Naive B cell (primary cell): ENCODE measurements around the gene SHB. TPM values are rescaled to one million over a fixed set of nuclear protein-coding genes. Genes with fewer than 3 reads are reported as not detected.
"Not testable (repeated sequence)": the region's sequence is repeated elsewhere in the genome, so short reads cannot be mapped to it uniquely, and the experiment has no call there.

Source experiments
- ATAC-seq, 2 donors: fragments of 150-1000 bp; cut with Tn5 transposase; 2 replicates each; pipeline ENCODE4 v1.10.0; 2021; ENCODE audit warnings: low read depth in 2 of 2, mild to moderate bottlenecking in 2 of 2, moderate library complexity in 2 of 2
- DNase-seq: peaks from one replicate; pipeline ENCODE4 v3.0.0; 2022
- H3K27ac Mint-ChIP-seq, 6 donors: one replicate each; pipeline ENCODE4 v1.8.0; 2020 to 2022; ENCODE audit warnings: mild to moderate bottlenecking in 6 of 6, mixed read lengths in 6 of 6, moderate library complexity in 5 of 6, inconsistent platforms in 2 of 6
- H3K27me3 Mint-ChIP-seq, 3 donors: one replicate each; pipeline ENCODE4 v1.8.0; 2021 to 2022; ENCODE audit warnings: mixed read lengths in 3 of 3, mild to moderate bottlenecking in 1 of 3
- H3K36me3 Mint-ChIP-seq, 2 donors: one replicate each; pipeline ENCODE4 v1.8.0; 2020 to 2022; ENCODE audit warnings: mixed read lengths in 2 of 2, inconsistent platforms in 1 of 2, mild to moderate bottlenecking in 1 of 2
- H3K4me1 Mint-ChIP-seq, 3 donors: one replicate each; pipeline ENCODE4 v1.8.0; 2020 to 2022; ENCODE audit warnings: mixed read lengths in 3 of 3, inconsistent platforms in 1 of 3, mild to moderate bottlenecking in 1 of 3, moderate library complexity in 1 of 3
- H3K4me3 Mint-ChIP-seq, 8 donors: one replicate each; pipeline ENCODE4 v1.8.0; 2020 to 2022; ENCODE audit warnings: mild to moderate bottlenecking in 8 of 8, mixed read lengths in 8 of 8, moderate library complexity in 8 of 8, inconsistent platforms in 2 of 8
- H3K9me3 Mint-ChIP-seq, 7 donors: one replicate each; pipeline ENCODE4 v1.8.0; 2020 to 2022; ENCODE audit warnings: mixed read lengths in 7 of 7, mild to moderate bottlenecking in 5 of 7, inconsistent platforms in 2 of 7, moderate library complexity in 1 of 7
- polyA plus RNA-seq, 6 donors: library from polyadenylated mRNA; unstranded; fragments of 300-500 nt; fragmentation: Illumina TruSeq; gene quantifications; one replicate each; pipeline ENCODE4 v1.2.3, GENCODE V29; 2021; ENCODE audit warnings: low read depth in 6 of 6

The SHB gene
- polyA plus RNA-seq, 6 donors from 2014 or later = 0.17 to 0.55 (median 0.27) TPM

GRCh38 chr9:37970301-37971107 lies 98.5 kb downstream of the SHB start:
- Mint-ChIP-seq H3K36me3 (no peaks in the 10 kb centered on the region), H3K4me1 (no peaks in the 10 kb centered on the region), H3K27me3 (no peaks in the 10 kb centered on the region), H3K9me3 (no peaks in the 10 kb centered on the region), H3K4me3 (peak overlapping the region in 1 of 8 donors; percentile 42), H3K27ac (no peak overlapping the region)
- ATAC-seq (no peak), DNase-seq (no peak)

GRCh38 chr9:37969558-37970300 lies 99.3 kb downstream of the SHB start:
- Mint-ChIP-seq H3K36me3 (no peaks in the 10 kb centered on the region), H3K4me1 (no peaks in the 10 kb centered on the region)
- no peak for DNase-seq

GRCh38 chr9:37969130-37969529 lies 99.9 kb downstream of the SHB start:
- H3K27ac Mint-ChIP-seq = no peak overlapping the region
- H3K4me1 Mint-ChIP-seq = no peaks in the 10 kb centered on the region

More at GRCh38 chr9:37969558-37970300, 99.3 kb downstream of the SHB start:
- ATAC-seq = no peak
- Mint-ChIP-seq H3K27ac (no peak overlapping the region), H3K9me3 (no peaks in the 10 kb centered on the region), H3K27me3 (no peaks in the 10 kb centered on the region), H3K4me3 (no peak overlapping the region)

GRCh38 chr9:37968228-37968701 lies 100.8 kb downstream of the SHB start:
- Mint-ChIP-seq H3K4me3 (no peak overlapping the region), H3K27me3 (no peaks in the 10 kb centered on the region), H3K9me3 (no peaks in the 10 kb centered on the region), H3K36me3 (no peaks in the 10 kb centered on the region), H3K27ac (no peak overlapping the region), H3K4me1 (no peaks in the 10 kb centered on the region)
- DNase-seq = no peak
- ATAC-seq = no peak

More at GRCh38 chr9:37969130-37969529, 99.9 kb downstream of the SHB start:
- Mint-ChIP-seq H3K36me3 (no peaks in the 10 kb centered on the region), H3K27me3 (no peaks in the 10 kb centered on the region), H3K4me3 (no peak overlapping the region), H3K9me3 (no peaks in the 10 kb centered on the region)
- DNase-seq (no peak), ATAC-seq (no peak)

- H3K27ac Mint-ChIP-seq = no peak overlapping the region
- no peaks in the 10 kb centered on the region for H3K27me3 Mint-ChIP-seq
Measured at GRCh38 chr9:37967761-37968080, 101.3 kb downstream of the SHB start.

GRCh38 chr9:37967014-37967760 lies 101.8 kb downstream of the SHB start:
- Mint-ChIP-seq H3K4me3 (no peak overlapping the region), H3K4me1 (no peaks in the 10 kb centered on the region), H3K27ac (no peak overlapping the region), H3K9me3 (no peaks in the 10 kb centered on the region), H3K27me3 (no peaks in the 10 kb centered on the region), H3K36me3 (no peaks in the 10 kb centered on the region)
- DNase-seq = no peak
- ATAC-seq = no peak

More at GRCh38 chr9:37967761-37968080, 101.3 kb downstream of the SHB start:
- DNase-seq (no peak), ATAC-seq (no peak)
- H3K4me3 Mint-ChIP-seq = no peak overlapping the region
- H3K9me3 Mint-ChIP-seq = no peaks in the 10 kb centered on the region
- no peaks in the 10 kb centered on the region for H3K36me3 Mint-ChIP-seq
- no peaks in the 10 kb centered on the region for H3K4me1 Mint-ChIP-seq

GRCh38 chr9:37966412-37967013 lies 102.5 kb downstream of the SHB start:
- Mint-ChIP-seq H3K27me3 (no peaks in the 10 kb centered on the region), H3K9me3 (no peaks in the 10 kb centered on the region), H3K36me3 (no peaks in the 10 kb centered on the region), H3K4me1 (no peaks in the 10 kb centered on the region), H3K4me3 (no peak overlapping the region), H3K27ac (peak overlapping the region in 1 of 6 donors; percentile 38)
- ATAC-seq (no peak), DNase-seq (no peak)

- H3K4me3 Mint-ChIP-seq, H3K4me1 Mint-ChIP-seq, H3K27ac Mint-ChIP-seq, DNase-seq, H3K36me3 Mint-ChIP-seq, H3K27me3 Mint-ChIP-seq, ATAC-seq, H3K9me3 Mint-ChIP-seq: not testable (repeated sequence)
Measured at GRCh38 chr9:37965676-37966345, 103.2 kb downstream of the SHB start.

- no peaks in the 10 kb centered on the region for H3K4me1 Mint-ChIP-seq
- H3K27ac Mint-ChIP-seq = no peak overlapping the region
- no peak overlapping the region for H3K4me3 Mint-ChIP-seq
- H3K27me3 Mint-ChIP-seq = no peaks in the 10 kb centered on the region
- DNase-seq (no peak), ATAC-seq (no peak)
- no peaks in the 10 kb centered on the region for H3K36me3 Mint-ChIP-seq
- H3K9me3 Mint-ChIP-seq = no peaks in the 10 kb centered on the region
Measured at GRCh38 chr9:37965116-37965515, 103.9 kb downstream of the SHB start.

- Mint-ChIP-seq H3K27me3 (no peaks in the 10 kb centered on the region), H3K36me3 (no peaks in the 10 kb centered on the region), H3K27ac (peak overlapping the region in 1 of 6 donors; percentile 44), H3K4me1 (no peaks in the 10 kb centered on the region), H3K4me3 (no peak overlapping the region), H3K9me3 (no peaks in the 10 kb centered on the region)
- DNase-seq (no peak), ATAC-seq (no peak)
Measured at GRCh38 chr9:37964740-37965081, 104.3 kb downstream of the SHB start.

- H3K4me1 Mint-ChIP-seq = no peaks in the 10 kb centered on the region
- H3K36me3 Mint-ChIP-seq = no peaks in the 10 kb centered on the region
- H3K27ac Mint-ChIP-seq = peak overlapping the region in 1 of 6 donors; percentile 36
- no peak overlapping the region for H3K4me3 Mint-ChIP-seq
- ATAC-seq = no peak
- no peak for DNase-seq
- no peaks in the 10 kb centered on the region for H3K9me3 Mint-ChIP-seq
- no peaks in the 10 kb centered on the region for H3K27me3 Mint-ChIP-seq
Measured at GRCh38 chr9:37963936-37964739, 104.9 kb downstream of the SHB start.

- Mint-ChIP-seq H3K27me3 (peaks cover 0 to 9% (median 8%) of the 10 kb centered on the region in 3 donors), H3K4me3 (no peak overlapping the region), H3K27ac (peak overlapping the region in 1 of 6 donors; percentile 58), H3K36me3 (no peaks in the 10 kb centered on the region), H3K9me3 (no peaks in the 10 kb centered on the region), H3K4me1 (no peaks in the 10 kb centered on the region)
- ATAC-seq (no peak), DNase-seq (no peak)
Measured at GRCh38 chr9:37961351-37961750, 107.7 kb downstream of the SHB start.
